WTC11 (cell line): ENCODE results near the gene STPG2. TPM values are rescaled to one million over a fixed set of nuclear protein-coding genes. Genes with fewer than 3 reads are reported as not detected.

Experiments used
- ATAC-seq: fragments of 200-7000 bp; cut with Tn5 transposase; 2 replicates; pipeline ENCODE4 v1.10.0; 2021; ENCODE audit warnings: mild to moderate bottlenecking, moderate library complexity
- CTCF ChIA-PET: fragments of 300-600 bp; sonication (Branson Sonifier 250); formaldehyde crosslinking; loops from one replicate; lab custom pipeline; 2021; ENCODE audit warnings: antibody characterized with exemption; lab: Charles Lee
- POLR2A ChIA-PET: fragments of 350-600 bp; sonication (Branson Sonifier 250); formaldehyde crosslinking; loops from one replicate; lab custom pipeline; 2021; ENCODE audit warnings: antibody characterized with exemption; lab: Charles Lee
- DNase-seq: peaks from one replicate; pipeline ENCODE4 v3.0.0; 2021; ENCODE audit warnings: low spot score
- H3K27ac Mint-ChIP-seq: 2 replicates; pipeline ENCODE4 v1.8.0; 2021; ENCODE audit warnings: mixed read lengths
- H3K27me3 Mint-ChIP-seq: 2 replicates; pipeline ENCODE4 v1.8.0; 2021; ENCODE audit warnings: low read depth, mild to moderate bottlenecking, moderate library complexity, mixed read lengths
- H3K36me3 Mint-ChIP-seq: 2 replicates; pipeline ENCODE4 v1.8.0; 2021; ENCODE audit warnings: mixed read lengths
- H3K4me1 Mint-ChIP-seq: 2 replicates; pipeline ENCODE4 v1.8.0; 2022; ENCODE audit warnings: mixed read lengths
- H3K4me3 Mint-ChIP-seq: 2 replicates; pipeline ENCODE4 v1.8.0; 2021; ENCODE audit warnings: mild to moderate bottlenecking, moderate library complexity, mixed read lengths
- H3K9me3 Mint-ChIP-seq: 2 replicates; pipeline ENCODE4 v1.8.0; 2021; ENCODE audit warnings: mixed read lengths
- ARID4B ChIP-seq: sonication (generic); formaldehyde crosslinking; IDR thresholded peaks from 2 replicates; pipeline ENCODE4 v1.8.0; 2023; ENCODE audit warnings: missing genetic modification reagents, mild to moderate bottlenecking, borderline replicate concordance
- ESRRA ChIP-seq: sonication (generic); formaldehyde crosslinking; IDR thresholded peaks from 2 replicates; pipeline ENCODE4 v1.8.1; 2022; ENCODE audit warnings: mild to moderate bottlenecking, missing genetic modification reagents, borderline replicate concordance
- HMGXB4 ChIP-seq: sonication (generic); formaldehyde crosslinking; IDR thresholded peaks from 2 replicates; pipeline ENCODE4 v1.8.1; 2023; ENCODE audit warnings: mild to moderate bottlenecking, moderate library complexity, missing genetic modification reagents
- NFE2L1 ChIP-seq: sonication (generic); formaldehyde crosslinking; IDR thresholded peaks from 2 replicates; pipeline ENCODE4 v1.8.1; 2023; ENCODE audit warnings: missing genetic modification reagents
- NR3C1 ChIP-seq: sonication (generic); formaldehyde crosslinking; conservative IDR thresholded peaks from 2 replicates; pipeline ENCODE4 v1.8.1; 2023; ENCODE audit warnings: low read depth, mild to moderate bottlenecking, missing genetic modification reagents
- OVOL2 ChIP-seq: fragments of 250-450 bp; sonication (Bioruptor Pico); IDR thresholded peaks from 2 replicates; pipeline ENCODE4 v1.9.0; 2021; ENCODE audit warnings: mild to moderate bottlenecking, borderline replicate concordance
- PREB ChIP-seq: sonication (generic); formaldehyde crosslinking; IDR thresholded peaks from 2 replicates; pipeline ENCODE4 v1.8.1; 2022; ENCODE audit warnings: mild to moderate bottlenecking, missing genetic modification reagents, moderate library complexity, borderline replicate concordance
- RORB ChIP-seq: fragments of 250-450 bp; sonication (Bioruptor Pico); IDR thresholded peaks from 2 replicates; pipeline ENCODE4 v1.9.0; 2021; ENCODE audit warnings: mild to moderate bottlenecking
- SMAD4 ChIP-seq: sonication (generic); formaldehyde crosslinking; IDR thresholded peaks from 2 replicates; pipeline ENCODE4 v1.8.0; 2022; ENCODE audit warnings: mild to moderate bottlenecking, missing genetic modification reagents
- SP1 ChIP-seq: sonication (generic); formaldehyde crosslinking; conservative IDR thresholded peaks from 2 replicates; pipeline ENCODE4 v1.8.1; 2022; ENCODE audit warnings: missing genetic modification reagents
- USF2 ChIP-seq: sonication (generic); formaldehyde crosslinking; IDR thresholded peaks from 2 replicates; pipeline ENCODE4 v1.8.1; 2023; ENCODE audit warnings: mild to moderate bottlenecking, missing genetic modification reagents, moderate library complexity
- ZNF121 ChIP-seq: sonication (generic); formaldehyde crosslinking; IDR thresholded peaks from 2 replicates; pipeline ENCODE4 v1.8.0; 2023; ENCODE audit warnings: missing genetic modification reagents
- ZNF532 ChIP-seq: fragments of 250-450 bp; sonication (Bioruptor Pico); IDR thresholded peaks from 2 replicates; pipeline ENCODE4 v1.9.0; 2021; ENCODE audit warnings: mild to moderate bottlenecking, borderline replicate concordance
- total RNA-seq: library from RNA; stranded (reverse); gene quantifications from 3 replicates; pipeline ENCODE4 v1.2.3, GENCODE V29; 2021
- TF ChIP-seq, protein P1 (sequence below): sonication (generic); formaldehyde crosslinking; IDR thresholded peaks from 2 replicates; pipeline ENCODE4 v1.8.1; 2022; ENCODE audit warnings: low read depth, mild to moderate bottlenecking, moderate library complexity, missing genetic modification reagents, borderline replicate concordance
- TF ChIP-seq, protein P2 (sequence below): sonication (generic); formaldehyde crosslinking; conservative IDR thresholded peaks from 2 replicates; pipeline ENCODE4 v1.8.1; 2023; ENCODE audit warnings: mild to moderate bottlenecking, low read depth, missing genetic modification reagents, moderate library complexity

STPG2 gene
- total RNA-seq, 1 experiment from 2014 or later = 0.17 TPM

DNA sequence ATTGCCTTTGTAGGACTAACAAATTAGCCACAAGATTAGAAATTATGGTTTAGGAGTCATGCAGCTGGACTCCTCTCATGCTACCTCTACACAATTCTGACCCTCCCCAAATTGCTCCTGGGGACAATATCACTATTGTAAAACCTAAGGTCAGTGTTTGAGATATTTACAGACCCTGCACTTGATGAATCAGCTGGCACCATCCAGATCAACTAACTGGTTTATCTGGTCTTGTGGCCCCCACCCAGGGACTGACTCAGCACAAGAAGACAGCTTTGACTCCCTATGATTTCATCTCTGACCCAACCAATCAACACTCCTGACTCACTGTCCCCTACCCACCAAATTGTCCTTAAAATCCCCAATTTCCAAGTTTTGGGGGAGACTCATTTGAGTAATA is 192.4 kb downstream of the STPG2 start:
- CTCF ChIA-PET = no interaction called here
- H3K9me3 Mint-ChIP-seq = peaks cover 57% of the 10 kb centered on the region
- TF ChIP-seq PREB (CRISPR knock-in tag) (no peak), NFE2L1 (no peak), ZNF532 (no peak)
- TF ChIP-seq, protein P1, sequence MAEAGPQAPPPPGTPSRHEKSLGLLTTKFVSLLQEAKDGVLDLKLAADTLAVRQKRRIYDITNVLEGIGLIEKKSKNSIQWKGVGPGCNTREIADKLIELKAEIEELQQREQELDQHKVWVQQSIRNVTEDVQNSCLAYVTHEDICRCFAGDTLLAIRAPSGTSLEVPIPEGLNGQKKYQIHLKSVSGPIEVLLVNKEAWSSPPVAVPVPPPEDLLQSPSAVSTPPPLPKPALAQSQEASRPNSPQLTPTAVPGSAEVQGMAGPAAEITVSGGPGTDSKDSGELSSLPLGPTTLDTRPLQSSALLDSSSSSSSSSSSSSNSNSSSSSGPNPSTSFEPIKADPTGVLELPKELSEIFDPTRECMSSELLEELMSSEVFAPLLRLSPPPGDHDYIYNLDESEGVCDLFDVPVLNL (CRISPR knock-in tag) = no peak

GRCh38 chr4:97942951-97943350 is 200.3 kb downstream of the STPG2 start:
- ChIA-PET CTCF (no interaction called here), POLR2A (no interaction called here)
- DNase-seq (no peak), ATAC-seq (no peak)
- no peak overlapping the region for H3K27ac Mint-ChIP-seq
- H3K4me3 Mint-ChIP-seq = no peak overlapping the region
- peaks cover 48% of the 10 kb centered on the region for H3K9me3 Mint-ChIP-seq
- H3K36me3 Mint-ChIP-seq = peaks cover 12% of the 10 kb centered on the region
- TF ChIP-seq RORB (CRISPR knock-in tag) (no peak), ESRRA (CRISPR knock-in tag) (no peak), HMGXB4 (no peak), USF2 (no peak)
- TF ChIP-seq, protein P2, sequence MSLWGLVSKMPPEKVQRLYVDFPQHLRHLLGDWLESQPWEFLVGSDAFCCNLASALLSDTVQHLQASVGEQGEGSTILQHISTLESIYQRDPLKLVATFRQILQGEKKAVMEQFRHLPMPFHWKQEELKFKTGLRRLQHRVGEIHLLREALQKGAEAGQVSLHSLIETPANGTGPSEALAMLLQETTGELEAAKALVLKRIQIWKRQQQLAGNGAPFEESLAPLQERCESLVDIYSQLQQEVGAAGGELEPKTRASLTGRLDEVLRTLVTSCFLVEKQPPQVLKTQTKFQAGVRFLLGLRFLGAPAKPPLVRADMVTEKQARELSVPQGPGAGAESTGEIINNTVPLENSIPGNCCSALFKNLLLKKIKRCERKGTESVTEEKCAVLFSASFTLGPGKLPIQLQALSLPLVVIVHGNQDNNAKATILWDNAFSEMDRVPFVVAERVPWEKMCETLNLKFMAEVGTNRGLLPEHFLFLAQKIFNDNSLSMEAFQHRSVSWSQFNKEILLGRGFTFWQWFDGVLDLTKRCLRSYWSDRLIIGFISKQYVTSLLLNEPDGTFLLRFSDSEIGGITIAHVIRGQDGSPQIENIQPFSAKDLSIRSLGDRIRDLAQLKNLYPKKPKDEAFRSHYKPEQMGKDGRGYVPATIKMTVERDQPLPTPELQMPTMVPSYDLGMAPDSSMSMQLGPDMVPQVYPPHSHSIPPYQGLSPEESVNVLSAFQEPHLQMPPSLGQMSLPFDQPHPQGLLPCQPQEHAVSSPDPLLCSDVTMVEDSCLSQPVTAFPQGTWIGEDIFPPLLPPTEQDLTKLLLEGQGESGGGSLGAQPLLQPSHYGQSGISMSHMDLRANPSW (CRISPR knock-in tag) = no peak
- 0 out of 2 replicates have a peak, but pooled peaks cover 3% of the 10 kb centered on the region for H3K27me3 Mint-ChIP-seq
- H3K4me1 Mint-ChIP-seq = no peaks in the 10 kb centered on the region

More for the DNA sequence above, 192.4 kb downstream of the STPG2 start:
- DNase-seq (no peak), ATAC-seq (no peak)
- Mint-ChIP-seq H3K27ac (no peak overlapping the region), H3K4me1 (no peaks in the 10 kb centered on the region), H3K36me3 (peaks cover 7% of the 10 kb centered on the region; the same call in 1 of the 2 replicates), H3K4me3 (no peak overlapping the region), H3K27me3 (no peaks in the 10 kb centered on the region)
- POLR2A ChIA-PET = no interaction called here

GRCh38 chr4:97942137-97942536 is 201.1 kb downstream of the STPG2 start:
- TF ChIP-seq SMAD4 (no peak), NR3C1 (CRISPR knock-in tag) (no peak), ZNF121 (CRISPR knock-in tag) (no peak), ARID4B (CRISPR knock-in tag) (no peak), SP1 (CRISPR knock-in tag) (no peak), OVOL2 (CRISPR knock-in tag) (no peak)
- DNase-seq (no peak), ATAC-seq (no peak)
- peaks cover 40% of the 10 kb centered on the region for H3K9me3 Mint-ChIP-seq
- H3K27me3 Mint-ChIP-seq = 0 out of 2 replicates have a peak, but pooled peaks cover 3% of the 10 kb centered on the region
- no peak overlapping the region for H3K4me3 Mint-ChIP-seq
- no peak overlapping the region for H3K27ac Mint-ChIP-seq
- ChIA-PET POLR2A (no interaction called here), CTCF (no interaction called here)
- no peaks in the 10 kb centered on the region for H3K4me1 Mint-ChIP-seq
- H3K36me3 Mint-ChIP-seq = peaks cover 12% of the 10 kb centered on the region
